Daoy (cell line): ENCODE results near the gene COPA. TPM values are rescaled to one million over a fixed set of nuclear protein-coding genes. Genes with fewer than 3 reads are reported as not detected.

Experiments used
- total RNA-seq: library from RNA; depleted of rRNA; stranded (reverse); fragments of >200 nt; shearing (Covaris generic); gene quantifications from 2 replicates; pipeline ENCODE4 v1.2.3, GENCODE V29; 2014; rRNA removed

Gene COPA
- total RNA-seq, 1 experiment from 2014 or later, result 168 TPM

Other genes with a start within 250 kb of the COPA start
- 26.0 and 27.6 TPM in 2 replicates for gene IGSF8, start 244.6 kb downstream of the COPA start, total RNA-seq
- not detected in 2 replicates for gene ATP1A2, start 227.5 kb downstream of the COPA start, total RNA-seq
- gene ATP1A4, start 191.6 kb downstream of the COPA start, total RNA-seq, result not detected in 2 replicates
- not detected in 2 replicates for gene CASQ1, start 152.7 kb downstream of the COPA start, total RNA-seq
- 51.9 and 57.7 TPM in 2 replicates for gene PEA15, start 137.9 kb downstream of the COPA start, total RNA-seq
- 32.1 and 58.1 TPM in 2 replicates for gene DCAF8, start 80.7 kb downstream of the COPA start, total RNA-seq
- gene PEX19, start 58.1 kb downstream of the COPA start, total RNA-seq, result 70.1 and 90.3 TPM in 2 replicates
- 35.0 and 52.0 TPM in 2 replicates for gene NCSTN, start 133 bp upstream of the COPA start, total RNA-seq
- not detected in 2 replicates for gene NHLH1, start 23.8 kb upstream of the COPA start, total RNA-seq
- 1.9 and 2.0 TPM in 2 replicates for gene VANGL2, start 57.3 kb upstream of the COPA start, total RNA-seq
- not detected in 2 replicates for gene SLAMF6, start 180.0 kb upstream of the COPA start, total RNA-seq
- not detected in 2 replicates for gene CD84, start 236.2 kb upstream of the COPA start, total RNA-seq